EL (cell line): ENCODE results near the gene TMEM187.

Experiments used
- DNase-seq: peaks from one replicate; pipeline ENCODE4 v3.0.0-alpha.2; 2016

The TMEM187 gene

GRCh38 chrX:154006947-154007346 is 34.4 kb downstream of the TMEM187 start:
- DNase-seq = no peak

- no peak for DNase-seq
These were observed 36.0 kb downstream of the TMEM187 start for GRCh38 chrX:154008521-154008920.

GRCh38 chrX:154010330-154011087 is 38.0 kb downstream of the TMEM187 start:
- DNase-seq = no peak

- no peak for DNase-seq
These were observed 39.1 kb downstream of the TMEM187 start for GRCh38 chrX:154011376-154012335.

GRCh38 chrX:154012336-154012991 is 39.9 kb downstream of the TMEM187 start:
- no peak for DNase-seq

GRCh38 chrX:154013001-154013421 is 40.5 kb downstream of the TMEM187 start:
- no peak for DNase-seq

- DNase-seq = peak; percentile 30
These were observed 41.2 kb downstream of the TMEM187 start for GRCh38 chrX:154013614-154014360.

GRCh38 chrX:154014429-154015380 is 42.2 kb downstream of the TMEM187 start:
- DNase-seq = no peak

- DNase-seq = no peak
These were observed 43.2 kb downstream of the TMEM187 start for GRCh38 chrX:154015581-154016264.

- DNase-seq = no peak
These were observed 44.0 kb downstream of the TMEM187 start for GRCh38 chrX:154016366-154017076.

GRCh38 chrX:154017766-154018517 is 45.4 kb downstream of the TMEM187 start:
- no peak for DNase-seq

GRCh38 chrX:154018518-154019060 is 46.0 kb downstream of the TMEM187 start:
- DNase-seq = no peak

GRCh38 chrX:154019061-154019621 is 46.6 kb downstream of the TMEM187 start:
- peak; percentile 17 for DNase-seq

- peak; percentile 61 for DNase-seq
These were observed 47.3 kb downstream of the TMEM187 start, which contains the start of gene IRAK1 for GRCh38 chrX:154019633-154020528. IRAK1 (minus strand) TSS chrX:154019902; CDS start chrX:154019812, 90 bp downstream.

GRCh38 chrX:154020536-154021115 is 48.1 kb downstream of the TMEM187 start:
- DNase-seq = peak; percentile 21

- DNase-seq = peak; percentile 77
These were observed 48.6 kb downstream of the TMEM187 start for GRCh38 chrX:154021131-154021611.

- no peak for DNase-seq
These were observed 49.6 kb downstream of the TMEM187 start for GRCh38 chrX:154022108-154022507.
